ENCODE measurements around the gene PPRC1. TPM values are rescaled to one million over a fixed set of nuclear protein-coding genes. Genes with fewer than 3 reads are reported as not detected.

Gene PPRC1
- total and polyA plus RNA-seq, 8 donors: 11.7 to 31.2 (median 19.0) TPM

GRCh38 chr10:102114861-102115618 is 17.8 kb upstream of the PPRC1 start:
- no peaks in the 10 kb centered on the region for H3K27me3 ChIP-seq
- ATAC-seq (peak; percentile 82 to 88 (median 85)), FAIRE-seq (no peak), DNase-seq (peak; percentile 75 to 94 (median 90))
- peaks cover 20 to 51% (median 30%) of the 10 kb centered on the region in 3 donors for H3K4me1 ChIP-seq
- peak overlapping the region; percentile 56 to 78 (median 68) for H3K4me3 ChIP-seq
- peaks cover 0 to 11% (median 0%) of the 10 kb centered on the region in 3 donors for H3K36me3 ChIP-seq
- H3K27ac ChIP-seq: peak overlapping the region in 3 of 4 donors; percentile 58 to 89 (median 81)
- H3K9me3 ChIP-seq: no peaks in the 10 kb centered on the region
- intact Hi-C loops (cut with DNase I): no loop called here
- 2% methylated on average over 17 to 23 of the region's 23 CpGs for WGBS, 2 donors
- no peak for TF ChIP-seq CTCF (IDR thresholded peaks at IDR 0.05)

GRCh38 chr10:102115775-102116174 is 17.1 kb upstream of the PPRC1 start:
- 7 to 10% methylated on average over 3 of the region's 3 CpGs for WGBS, 2 donors
- H3K27ac ChIP-seq: peak overlapping the region in 3 of 4 donors; percentile 58 to 89 (median 81)
- TF ChIP-seq CTCF (IDR thresholded peaks at IDR 0.05): no peak
- no peak for ATAC-seq
- no peaks in the 10 kb centered on the region for H3K27me3 ChIP-seq
- no peak for DNase-seq
- peak overlapping the region in 1 of 4 donors; percentile 78 for H3K4me3 ChIP-seq
- H3K9me3 ChIP-seq: no peaks in the 10 kb centered on the region
- no peak for FAIRE-seq
- intact Hi-C loops (cut with DNase I): no loop called here
- peaks cover 20 to 51% (median 30%) of the 10 kb centered on the region in 3 donors for H3K4me1 ChIP-seq
- H3K36me3 ChIP-seq: peaks cover 0 to 4% (median 0%) of the 10 kb centered on the region in 3 donors

GRCh38 chr10:102116656-102117055 is 16.2 kb upstream of the PPRC1 start:
- peak overlapping the region in 3 of 4 donors; percentile 55 to 89 (median 81) for H3K27ac ChIP-seq
- no peak for ATAC-seq
- H3K36me3 ChIP-seq: no peaks in the 10 kb centered on the region
- 83 to 90% methylated on average over 1 of the region's 1 CpG for WGBS, 2 donors
- no peaks in the 10 kb centered on the region for H3K27me3 ChIP-seq
- no peak for FAIRE-seq
- no peak for TF ChIP-seq CTCF (IDR thresholded peaks at IDR 0.05)
- H3K9me3 ChIP-seq: no peaks in the 10 kb centered on the region
- no peak for DNase-seq
- intact Hi-C loops (cut with DNase I): no loop called here
- H3K4me1 ChIP-seq: peaks cover 20 to 51% (median 30%) of the 10 kb centered on the region in 3 donors
- peak overlapping the region in 1 of 4 donors; percentile 6 for H3K4me3 ChIP-seq

GRCh38 chr10:102117391-102118159 is 15.3 kb upstream of the PPRC1 start:
- ATAC-seq (peak; percentile 20 to 40 (median 34)), FAIRE-seq (no peak), DNase-seq (peak; percentile 78 to 94 (median 88))
- intact Hi-C loops (cut with DNase I): no loop called here
- Histone ChIP-seq H3K4me1 (peaks cover 20 to 51% (median 30%) of the 10 kb centered on the region in 3 donors), H3K27ac (peak overlapping the region in 3 of 4 donors; percentile 55 to 81 (median 72)), H3K9me3 (no peaks in the 10 kb centered on the region), H3K4me3 (peak overlapping the region in 2 of 4 donors; percentile 6 to 78), H3K36me3 (no peaks in the 10 kb centered on the region), H3K27me3 (no peaks in the 10 kb centered on the region)
- no peak for TF ChIP-seq CTCF (IDR thresholded peaks at IDR 0.05)
- 7 to 13% methylated on average over 10 to 12 of the region's 12 CpGs for WGBS, 2 donors

All from pancreas (tissue), 10 donors.